Heart left ventricle (tissue), 13 donors: ENCODE data around the gene PGS1.

Source experiments
- CTCF ChIP-seq, 12 donors: fragments of 200-600 bp; sonication (generic) in 4 of 12; IDR thresholded peaks; one replicate each; pipeline versions ENCODE4 v1.5.0 to v1.8.0; 2018 to 2022; ENCODE audit warnings: antibody characterized with exemption in 12 of 12, mild to moderate bottlenecking in 5 of 12
- POLR2A ChIP-seq, 2 donors: fragments of 450-650 bp; IDR thresholded peaks; one replicate each; pipeline ENCODE4 v1.6.1; 2017; ENCODE audit warnings: antibody characterized with exemption in 2 of 2, mild to moderate bottlenecking in 2 of 2, moderate library complexity in 2 of 2
- donor health status: ischemic (EF 13 %, LVEDD 7.1; RV severe dilation, severe dysfunction).
- donor health status: DM: no; HTN: yes; CAD: no.
- donor health status: DM: no; HTN: no; CAD: no.
- donor health status: ischemic (EF 25% LVEDD 6.9; RV normal size, moderate dysfunction).
- donor health status: ischemic (EF 25% LVEDD 5.7; RV mildly dilated, moderate dysfunction).
- donor health status: ischemic (EF 35%, LVEDD 5.7; RV mildly dilated, moderate dysfunction).
- donor health status: nonischemic (EF 11% LVEDD 7.7; RV severe dilation, severe dysfunction).
- donor health status: DM: yes; HTN: yes; CAD: no.
- donor health status: PGD.
- donor health status: ischemic (EF 29% LVEDD 5.4; RV normal size, mild dysfunction).
- donor health status: nonischemic (EF 23%, LVEDD 6.1; RV moderate dilation, normal function).

GRCh38 chr17:78398390-78398789, 19.9 kb downstream of the PGS1 start:
- TF ChIP-seq CTCF (IDR thresholded peaks at IDR 0.05) = no peak
- TF ChIP-seq POLR2A (IDR thresholded peaks at IDR 0.05) = no peak
